Right atrium auricular region (tissue), 2 donors: ENCODE data around the gene SGCD. TPM values are rescaled to one million over a fixed set of nuclear protein-coding genes. Genes with fewer than 3 reads are reported as not detected.

Experiments used
- DNase-seq: peaks from one replicate; pipeline ENCODE4 v3.0.0-alpha.2; 2019; ENCODE audit warnings: low spot score
- H3K27ac ChIP-seq, 2 donors: fragments of 200-600 bp; sonication (generic); 1 replicate in 1 of 2; 2 replicates in 1 of 2; pipeline ENCODE4 v1.5.1; 2016 to 2019
- H3K27me3 ChIP-seq, 2 donors: fragments of 200-600 bp; sonication (generic); one replicate each; pipeline versions ENCODE4 v1.5.1 to v1.6.0; 2017 to 2019
- H3K36me3 ChIP-seq: fragments of 200-600 bp; sonication (generic); one replicate; pipeline ENCODE4 v1.5.1; 2016
- H3K4me1 ChIP-seq, 2 donors: fragments of 200-600 bp; sonication (generic); one replicate each; pipeline versions ENCODE4 v1.5.1 to v1.6.0; 2017 to 2019
- H3K4me3 ChIP-seq, 2 donors: fragments of 200-600 bp; sonication (generic); 1 replicate in 1 of 2; 2 replicates in 1 of 2; pipeline ENCODE4 v1.5.1; 2017 to 2019; ENCODE audit warnings: mild to moderate bottlenecking in 1 of 2, moderate library complexity in 1 of 2
- H3K9me3 ChIP-seq, 2 donors: fragments of 200-600 bp; sonication (generic); one replicate each; pipeline ENCODE4 v1.5.1; 2019
- CTCF ChIP-seq, 2 donors: fragments of 200-600 bp; sonication (generic); IDR thresholded peaks; one replicate each; pipeline ENCODE4 v1.5.1; 2019; ENCODE audit warnings: antibody characterized with exemption in 2 of 2
- total RNA-seq, 2 donors: library from RNA; depleted of rRNA; stranded (reverse); fragments of >200 nt; gene quantifications; one replicate each; pipeline ENCODE4 v1.1.0, GENCODE V29; 2016

The SGCD gene
- total RNA-seq, 2 donors from 2014 or later, result 56.2 to 85.1 TPM

- DNase-seq, result no peak
- Histone ChIP-seq H3K4me1 (peaks cover 0 to 10% of the 10 kb centered on the region in 2 donors), H3K9me3 (no peaks in the 10 kb centered on the region), H3K27ac (no peak overlapping the region), H3K27me3 (no peaks in the 10 kb centered on the region), H3K4me3 (no peak overlapping the region), H3K36me3 (peaks cover 7% of the 10 kb centered on the region)
- no peak for TF ChIP-seq CTCF (IDR thresholded peaks at IDR 0.05)
Observed at GRCh38 chr5:156505101-156505500, 178.1 kb downstream of the SGCD start.

GRCh38 chr5:156513123-156513815 is 186.3 kb downstream of the SGCD start:
- Histone ChIP-seq H3K9me3 (no peaks in the 10 kb centered on the region), H3K27me3 (no peaks in the 10 kb centered on the region), H3K4me3 (no peak overlapping the region), H3K4me1 (no peaks in the 10 kb centered on the region), H3K36me3 (peaks cover 15% of the 10 kb centered on the region), H3K27ac (no peak overlapping the region)
- DNase-seq, result no peak
- no peak for TF ChIP-seq CTCF (IDR thresholded peaks at IDR 0.05)

- peaks cover 8% of the 10 kb centered on the region for H3K36me3 ChIP-seq
- DNase-seq, result no peak
- no peaks in the 10 kb centered on the region for H3K9me3 ChIP-seq
- H3K27me3 ChIP-seq, result no peaks in the 10 kb centered on the region
- no peak for TF ChIP-seq CTCF (IDR thresholded peaks at IDR 0.05)
- no peak overlapping the region for H3K4me3 ChIP-seq
- H3K27ac ChIP-seq, result no peak overlapping the region
- H3K4me1 ChIP-seq, result no peaks in the 10 kb centered on the region
Observed at GRCh38 chr5:156515121-156515520, 188.2 kb downstream of the SGCD start.

- no peak for DNase-seq
- H3K9me3 ChIP-seq, result no peaks in the 10 kb centered on the region
- no peak overlapping the region for H3K27ac ChIP-seq
- H3K36me3 ChIP-seq, result peaks cover 8% of the 10 kb centered on the region
- no peak for TF ChIP-seq CTCF (IDR thresholded peaks at IDR 0.05)
- no peak overlapping the region for H3K4me3 ChIP-seq
- no peaks in the 10 kb centered on the region for H3K4me1 ChIP-seq
- H3K27me3 ChIP-seq, result no peaks in the 10 kb centered on the region
Observed at GRCh38 chr5:156515803-156516360, 188.9 kb downstream of the SGCD start.

GRCh38 chr5:156522651-156523529 is 195.9 kb downstream of the SGCD start:
- DNase-seq, result no peak
- no peaks in the 10 kb centered on the region for H3K36me3 ChIP-seq
- TF ChIP-seq CTCF (IDR thresholded peaks at IDR 0.05), result no peak
- peaks cover 0 to 12% of the 10 kb centered on the region in 2 donors for H3K9me3 ChIP-seq
- H3K4me1 ChIP-seq, result no peaks in the 10 kb centered on the region
- no peak overlapping the region for H3K4me3 ChIP-seq
- no peaks in the 10 kb centered on the region for H3K27me3 ChIP-seq
- H3K27ac ChIP-seq, result no peak overlapping the region
